Stimulated activated CD8-positive, alpha-beta memory T cell treated with anti-CD3 and anti-CD28 coated beads, Interleukin-2, amount 100 ng/mL, for 48 hours (primary cell): Measurements from ENCODE around the gene KCNIP1.

Source experiments
- DNase-seq, 2 donors: peaks; one replicate each; pipeline ENCODE4 v3.0.0-alpha.2; 2020; ENCODE audit warnings: low read depth in 2 of 2

KCNIP1 gene

GRCh38 chr5:170597109-170597751 is 93.4 kb downstream of the KCNIP1 start:
- DNase-seq, result peak; percentile 27 to 59

GRCh38 chr5:170597872-170598271 is 94.1 kb downstream of the KCNIP1 start:
- DNase-seq, result no peak

- no peak for DNase-seq
Measured at GRCh38 chr5:170599756-170600155, 95.9 kb downstream of the KCNIP1 start.

GRCh38 chr5:170601619-170602018 is 97.8 kb downstream of the KCNIP1 start:
- no peak for DNase-seq

GRCh38 chr5:170603109-170603508 is 99.3 kb downstream of the KCNIP1 start:
- DNase-seq, result no peak

- DNase-seq, result peak; percentile 37 to 46
Measured at GRCh38 chr5:170603578-170604565, 100.1 kb downstream of the KCNIP1 start.

- no peak for DNase-seq
Measured at GRCh38 chr5:170606941-170607340, 103.1 kb downstream of the KCNIP1 start.

- no peak for DNase-seq
Measured at GRCh38 chr5:170611449-170612090, 107.8 kb downstream of the KCNIP1 start.

- DNase-seq, result no peak
Measured at GRCh38 chr5:170612256-170612678, 108.4 kb downstream of the KCNIP1 start.

GRCh38 chr5:170614065-170614490 is 110.3 kb downstream of the KCNIP1 start:
- DNase-seq, result no peak

- no peak for DNase-seq
Measured at GRCh38 chr5:170614720-170615119, 110.9 kb downstream of the KCNIP1 start.

GRCh38 chr5:170617533-170618490 is 114.0 kb downstream of the KCNIP1 start:
- no peak for DNase-seq

GRCh38 chr5:170619869-170620268 is 116.0 kb downstream of the KCNIP1 start:
- DNase-seq, result no peak

GRCh38 chr5:170622933-170623332 is 119.1 kb downstream of the KCNIP1 start:
- DNase-seq, result no peak

GRCh38 chr5:170623576-170624181 is 119.9 kb downstream of the KCNIP1 start:
- DNase-seq, result peak; percentile 22 to 34

GRCh38 chr5:170625221-170626165 is 121.7 kb downstream of the KCNIP1 start:
- DNase-seq, result no peak

GRCh38 chr5:170626507-170627150 is 122.8 kb downstream of the KCNIP1 start:
- DNase-seq, result no peak

- DNase-seq, result no peak
Measured at GRCh38 chr5:170627271-170627670, 123.5 kb downstream of the KCNIP1 start.

- DNase-seq, result no peak
Measured at GRCh38 chr5:170628028-170628427, 124.2 kb downstream of the KCNIP1 start.
